Sigmoid colon (tissue), 4 donors: ENCODE results near the gene CD83.

Experiments
- EP300 ChIP-seq, 4 donors: sonication (generic); formaldehyde crosslinking; IDR thresholded peaks; one replicate each; pipeline ENCODE4 v1.6.1; 2017; ENCODE audit warnings: antibody characterized with exemption in 4 of 4
- POLR2A ChIP-seq, 2 donors: fragments of 450-650 bp; IDR thresholded peaks; one replicate each; pipeline ENCODE4 v1.6.1; 2016; ENCODE audit warnings: antibody characterized with exemption in 2 of 2, mild to moderate bottlenecking in 2 of 2, moderate library complexity in 2 of 2
- POLR2AphosphoS5 ChIP-seq, 4 donors: sonication (generic); formaldehyde crosslinking; IDR thresholded peaks; one replicate each; pipeline ENCODE4 v1.6.1; 2017; ENCODE audit warnings: antibody characterized with exemption in 4 of 4
- TF ChIP-seq, protein P1 (sequence below), 4 experiments: fragments of 450-650 bp in 3 of 4; fragments of 200-600 bp in 1 of 4; IDR thresholded peaks; one replicate each; pipeline ENCODE4 v1.5.1; 2016 to 2019; ENCODE audit warnings: antibody characterized with exemption in 4 of 4, mild to moderate bottlenecking in 3 of 4, moderate library complexity in 2 of 4

DNA sequence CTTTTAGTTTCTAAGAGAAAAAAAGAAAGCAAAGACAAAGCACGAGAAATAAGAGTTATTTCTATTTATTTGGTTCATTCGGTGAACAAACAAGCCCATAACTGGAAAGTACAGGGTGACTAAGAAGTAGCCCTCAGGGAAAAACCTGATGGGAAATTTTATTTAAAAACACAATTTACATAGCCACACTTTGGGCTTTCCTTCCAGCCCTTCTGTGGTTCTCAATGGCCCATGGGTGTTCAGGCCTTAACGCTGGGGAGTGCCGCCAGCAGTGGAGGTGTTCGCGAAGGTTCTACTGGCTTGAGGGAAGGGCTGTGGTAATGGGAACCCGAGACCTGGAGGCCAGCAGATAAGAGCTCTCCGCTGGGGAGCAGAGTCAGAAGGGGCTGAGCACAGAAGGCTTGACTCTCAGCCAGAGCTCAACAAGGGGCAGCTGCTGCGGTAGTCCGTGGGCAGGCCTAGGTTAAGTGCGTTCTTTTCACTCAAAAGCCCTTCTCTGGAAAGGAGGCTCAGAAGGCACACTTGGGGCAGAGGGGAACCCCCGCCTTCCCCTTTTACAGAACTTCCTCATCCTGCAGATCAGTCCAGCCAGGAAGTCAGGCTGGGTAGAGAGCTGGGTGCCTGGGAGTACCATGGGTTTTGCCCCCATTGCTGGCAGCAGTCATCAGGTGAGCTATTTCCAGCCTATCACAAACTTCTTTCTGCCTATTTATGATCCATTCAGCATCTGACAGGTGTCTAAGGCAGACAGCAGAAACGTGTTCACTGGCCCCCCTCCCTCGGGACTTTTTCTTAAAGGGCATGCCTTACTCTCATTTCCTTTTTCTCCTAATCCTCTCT, 8.8 kb upstream of the CD83 start:
- TF ChIP-seq, protein P1, sequence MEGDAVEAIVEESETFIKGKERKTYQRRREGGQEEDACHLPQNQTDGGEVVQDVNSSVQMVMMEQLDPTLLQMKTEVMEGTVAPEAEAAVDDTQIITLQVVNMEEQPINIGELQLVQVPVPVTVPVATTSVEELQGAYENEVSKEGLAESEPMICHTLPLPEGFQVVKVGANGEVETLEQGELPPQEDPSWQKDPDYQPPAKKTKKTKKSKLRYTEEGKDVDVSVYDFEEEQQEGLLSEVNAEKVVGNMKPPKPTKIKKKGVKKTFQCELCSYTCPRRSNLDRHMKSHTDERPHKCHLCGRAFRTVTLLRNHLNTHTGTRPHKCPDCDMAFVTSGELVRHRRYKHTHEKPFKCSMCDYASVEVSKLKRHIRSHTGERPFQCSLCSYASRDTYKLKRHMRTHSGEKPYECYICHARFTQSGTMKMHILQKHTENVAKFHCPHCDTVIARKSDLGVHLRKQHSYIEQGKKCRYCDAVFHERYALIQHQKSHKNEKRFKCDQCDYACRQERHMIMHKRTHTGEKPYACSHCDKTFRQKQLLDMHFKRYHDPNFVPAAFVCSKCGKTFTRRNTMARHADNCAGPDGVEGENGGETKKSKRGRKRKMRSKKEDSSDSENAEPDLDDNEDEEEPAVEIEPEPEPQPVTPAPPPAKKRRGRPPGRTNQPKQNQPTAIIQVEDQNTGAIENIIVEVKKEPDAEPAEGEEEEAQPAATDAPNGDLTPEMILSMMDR (IDR thresholded peaks at IDR 0.05), result no peak
- TF ChIP-seq POLR2A (IDR thresholded peaks at IDR 0.05) (no peak), POLR2AphosphoS5 (IDR thresholded peaks at IDR 0.05) (no peak), EP300 (IDR thresholded peaks at IDR 0.05) (no peak)
